GM23338 (cell line): ENCODE results near the gene DRD4. TPM values are rescaled to one million over a fixed set of nuclear protein-coding genes. Genes with fewer than 3 reads are reported as not detected.

Experiments
- ATAC-seq: fragments of 200-7000 bp; cut with Tn5 transposase; 3 replicates; pipeline ENCODE4 v1.9.1; 2020
- DNase-seq: peaks from one replicate; pipeline ENCODE4 v3.0.0-alpha.2; 2015; ENCODE audit warnings: low spot score
- H2AFZ ChIP-seq: fragments of 200-600 bp; sonication (generic); 2 replicates; pipeline ENCODE4 v1.8.0; 2016; ENCODE audit warnings: antibody characterized with exemption, mild to moderate bottlenecking, moderate library complexity
- H3F3A ChIP-seq: fragments of 200-600 bp; sonication (generic); replicated peaks from 2 replicates; pipeline ENCODE4 v1.8.0; 2017; ENCODE audit warnings: antibody characterized with exemption, mixed run types, low read depth
- H3K27ac ChIP-seq: fragments of 200-600 bp; sonication (generic); 2 replicates; pipeline ENCODE4 v1.6.1; 2016; ENCODE audit warnings: low read depth
- H3K27me3 ChIP-seq: fragments of 200-600 bp; sonication (generic); 2 replicates; pipeline ENCODE4 v1.8.0; 2016; ENCODE audit warnings: mild to moderate bottlenecking, mixed run types, moderate library complexity; ENCODE audit not compliant: insufficient read depth
- H3K36me3 ChIP-seq: fragments of 200-600 bp; sonication (generic); 2 replicates; pipeline ENCODE4 v1.8.0; 2016; ENCODE audit warnings: mild to moderate bottlenecking; ENCODE audit not compliant: insufficient read depth
- H3K4me1 ChIP-seq: fragments of 200-600 bp; sonication (generic); 2 replicates; pipeline ENCODE4 v1.8.0; 2016; ENCODE audit warnings: mild to moderate bottlenecking, moderate library complexity; ENCODE audit not compliant: insufficient read depth
- H3K4me2 ChIP-seq: fragments of 200-600 bp; sonication (generic); 2 replicates; pipeline ENCODE4 v1.7.1; 2017; ENCODE audit warnings: mixed run types
- H3K4me3 ChIP-seq: fragments of 200-600 bp; sonication (generic); 2 replicates; pipeline ENCODE4 v1.6.1; 2016; ENCODE audit warnings: mixed run types
- H3K79me2 ChIP-seq: fragments of 200-600 bp; sonication (generic); replicated peaks from 2 replicates; pipeline ENCODE4 v1.8.0; 2017; ENCODE audit warnings: mild to moderate bottlenecking; ENCODE audit not compliant: insufficient read depth
- H3K9me2 ChIP-seq: fragments of 200-600 bp; sonication (generic); 2 replicates; pipeline ENCODE4 v1.8.0; 2017; ENCODE audit not compliant: insufficient read depth
- H4K20me1 ChIP-seq: fragments of 200-600 bp; sonication (generic); replicated peaks from 2 replicates; pipeline ENCODE4 v1.8.0; 2017; ENCODE audit warnings: mild to moderate bottlenecking; ENCODE audit not compliant: insufficient read depth
- H3K27ac Mint-ChIP-seq: 2 replicates; pipeline ENCODE4 v1.8.0; 2020; ENCODE audit warnings: inconsistent platforms, mild to moderate bottlenecking, moderate library complexity, mixed read lengths
- H3K27me3 Mint-ChIP-seq: 3 replicates; pipeline ENCODE4 v1.8.0; 2022; ENCODE audit warnings: low read depth, mild to moderate bottlenecking, moderate library complexity, mixed read lengths, inconsistent platforms; ENCODE audit not compliant: insufficient read depth, poor library complexity
- H3K36me3 Mint-ChIP-seq: 3 replicates; pipeline ENCODE4 v1.8.0; 2021; ENCODE audit warnings: low read depth, mild to moderate bottlenecking, inconsistent platforms, moderate library complexity, mixed read lengths
- H3K4me1 Mint-ChIP-seq: 3 replicates; pipeline ENCODE4 v1.8.0; 2020; ENCODE audit warnings: mild to moderate bottlenecking, inconsistent platforms, mixed read lengths
- H3K4me3 Mint-ChIP-seq: 3 replicates; pipeline ENCODE4 v1.8.0; 2021; ENCODE audit warnings: moderate library complexity, mild to moderate bottlenecking, inconsistent platforms, mixed read lengths
- H3K9me3 Mint-ChIP-seq: 3 replicates; pipeline ENCODE4 v1.8.0; 2020; ENCODE audit warnings: moderate library complexity, mild to moderate bottlenecking, inconsistent platforms, mixed read lengths
- CREB1 ChIP-seq: fragments of 250-450 bp; sonication (Bioruptor Pico); IDR thresholded peaks from 2 replicates; pipeline ENCODE4 v1.5.0; 2020; ENCODE audit warnings: low read depth, mild to moderate bottlenecking, moderate library complexity
- CTCF ChIP-seq, 2 experiments: fragments of 200-600 bp in 1 of 2; sonication (generic) in 1 of 2; conservative IDR thresholded peaks; 2 replicates each; pipeline versions ENCODE4 v1.5.1 to v1.6.1; 2016 to 2017; ENCODE audit warnings: antibody characterized with exemption in 2 of 2, low read depth in 2 of 2, mild to moderate bottlenecking in 2 of 2, moderate library complexity in 1 of 2
- ETS1 ChIP-seq: IDR thresholded peaks from 2 replicates; pipeline ENCODE4 v1.6.1; 2016; ENCODE audit warnings: antibody characterized with exemption
- EZH2 ChIP-seq: fragments of 200-600 bp; sonication (generic); IDR thresholded peaks from one replicate; pipeline ENCODE4 v1.8.0; 2017; ENCODE audit warnings: antibody characterized with exemption, mild to moderate bottlenecking, low read depth; ENCODE audit not compliant: unreplicated experiment
- EZH2phosphoT487 ChIP-seq: fragments of 200-600 bp; sonication (generic); IDR thresholded peaks from one replicate; pipeline ENCODE4 v1.8.1; 2018; ENCODE audit warnings: antibody characterized with exemption; ENCODE audit not compliant: unreplicated experiment
- JUNB ChIP-seq: IDR thresholded peaks from one replicate; pipeline ENCODE4 v1.6.1; 2016; ENCODE audit warnings: antibody characterized with exemption; ENCODE audit not compliant: unreplicated experiment
- NANOG ChIP-seq: IDR thresholded peaks from 2 replicates; pipeline ENCODE4 v1.6.1; 2016; ENCODE audit warnings: antibody characterized with exemption, borderline replicate concordance
- POLR2AphosphoS5 ChIP-seq: IDR thresholded peaks from 2 replicates; pipeline ENCODE4 v1.6.1; 2016; ENCODE audit warnings: antibody characterized with exemption, low read depth
- REST ChIP-seq: IDR thresholded peaks from one replicate; pipeline ENCODE4 v1.6.1; 2018; ENCODE audit warnings: antibody characterized with exemption; ENCODE audit not compliant: unreplicated experiment
- STAT1 ChIP-seq: IDR thresholded peaks from one replicate; pipeline ENCODE4 v1.6.1; 2016; ENCODE audit warnings: antibody characterized with exemption; ENCODE audit not compliant: unreplicated experiment
- ZNF114 ChIP-seq: fragments of 250-450 bp; sonication (Bioruptor Pico); IDR thresholded peaks from 2 replicates; pipeline ENCODE4 v1.5.0; 2020; ENCODE audit warnings: mild to moderate bottlenecking, moderate library complexity
- ZNF331 ChIP-seq: fragments of 250-450 bp; sonication (Bioruptor Pico); IDR thresholded peaks from 2 replicates; pipeline ENCODE4 v1.5.0; 2020; ENCODE audit warnings: low read depth, mild to moderate bottlenecking, moderate library complexity
- ZNF462 ChIP-seq: fragments of 250-450 bp; sonication (Bioruptor Pico); IDR thresholded peaks from 2 replicates; pipeline ENCODE4 v1.5.0; 2020; ENCODE audit warnings: mild to moderate bottlenecking, moderate library complexity
- polyA plus RNA-seq: library from polyadenylated mRNA; unstranded; fragments of >200 nt; fragmentation: Nextera tagmentation; extraction: Ambion mirVana; gene quantifications from 2 replicates; pipeline ENCODE4 v1.2.1, GENCODE V29; 2016
- total RNA-seq: library from RNA; depleted of rRNA; stranded (reverse); fragments of >200 nt; shearing (Covaris generic); gene quantifications from 2 replicates; pipeline ENCODE4 v1.2.3, GENCODE V29; 2014

DRD4 gene
- total and polyA plus RNA-seq, 2 experiments from 2014 or later = 1.0 to 1.8 TPM

- no peak overlapping the region for H2AFZ ChIP-seq
- no peak overlapping the region for H3K27ac Mint-ChIP-seq
- H3K36me3 ChIP-seq = no peaks in the 10 kb centered on the region
- no peaks in the 10 kb centered on the region for H3K79me2 ChIP-seq
- no peak overlapping the region for H3K4me3 Mint-ChIP-seq
- peaks cover 11% of the 10 kb centered on the region; the same call in 1 of the 2 replicates for H3K4me1 ChIP-seq
- no peaks in the 10 kb centered on the region for H3K27me3 ChIP-seq
- H3K4me1 Mint-ChIP-seq = peaks cover 1% of the 10 kb centered on the region; the same call in 2 of the 3 replicates
- no peak overlapping the region for H3K27ac ChIP-seq
- peaks cover 13% of the 10 kb centered on the region; the same call in 1 of the 2 replicates for H4K20me1 ChIP-seq
- H3K4me3 ChIP-seq = no peak overlapping the region
- H3F3A ChIP-seq = peaks cover 22% of the 10 kb centered on the region
- TF ChIP-seq CREB1 (CRISPR knock-in tag) = no peak
- TF ChIP-seq REST = no peak
- TF ChIP-seq EZH2 = no peak
- no peak for TF ChIP-seq CTCF (conservative IDR thresholded peaks at IDR 0.05; ENCODE audit: low read depth in 2 of 2)
- TF ChIP-seq ZNF462 (CRISPR knock-in tag) = no peak
- TF ChIP-seq STAT1 = no peak
- TF ChIP-seq JUNB = no peak
- TF ChIP-seq ZNF114 (CRISPR knock-in tag) = no peak
- no peak for TF ChIP-seq NANOG
- TF ChIP-seq ZNF331 = no peak
- no peak for TF ChIP-seq POLR2AphosphoS5
- no peak for TF ChIP-seq EZH2phosphoT487
- TF ChIP-seq ETS1 = no peak
- no peak for ATAC-seq
- H3K9me3 Mint-ChIP-seq = no peaks in the 10 kb centered on the region
- H3K36me3 Mint-ChIP-seq = peaks cover 3% of the 10 kb centered on the region
- DNase-seq = no peak
- peaks cover 8% of the 10 kb centered on the region for H3K27me3 Mint-ChIP-seq
- H3K9me2 ChIP-seq = no peaks in the 10 kb centered on the region
- no peak overlapping the region for H3K4me2 ChIP-seq
Observed at GRCh38 chr11:617199-617911, 19.7 kb upstream of the DRD4 start.
